Tibial nerve (tissue), 4 donors: ENCODE data around the gene TMEM63B.

Experiments used
- EP300 ChIP-seq, 2 donors: sonication (generic); formaldehyde crosslinking; IDR thresholded peaks; one replicate each; pipeline ENCODE4 v1.6.1; 2017; ENCODE audit warnings: antibody characterized with exemption in 2 of 2, mild to moderate bottlenecking in 1 of 2
- POLR2A ChIP-seq, 2 donors: fragments of 450-650 bp; IDR thresholded peaks; one replicate each; pipeline ENCODE4 v1.6.1; 2017; ENCODE audit warnings: antibody characterized with exemption in 2 of 2, mild to moderate bottlenecking in 2 of 2, moderate library complexity in 2 of 2
- TF ChIP-seq, protein P1 (sequence below), 5 experiments: fragments of 200-600 bp in 3 of 5; fragments of 450-650 bp in 2 of 5; sonication (generic) in 3 of 5; IDR thresholded peaks; one replicate each; pipeline ENCODE4 v1.5.1; 2016 to 2019; ENCODE audit warnings: antibody characterized with exemption in 5 of 5, mild to moderate bottlenecking in 3 of 5, moderate library complexity in 2 of 5

DNA sequence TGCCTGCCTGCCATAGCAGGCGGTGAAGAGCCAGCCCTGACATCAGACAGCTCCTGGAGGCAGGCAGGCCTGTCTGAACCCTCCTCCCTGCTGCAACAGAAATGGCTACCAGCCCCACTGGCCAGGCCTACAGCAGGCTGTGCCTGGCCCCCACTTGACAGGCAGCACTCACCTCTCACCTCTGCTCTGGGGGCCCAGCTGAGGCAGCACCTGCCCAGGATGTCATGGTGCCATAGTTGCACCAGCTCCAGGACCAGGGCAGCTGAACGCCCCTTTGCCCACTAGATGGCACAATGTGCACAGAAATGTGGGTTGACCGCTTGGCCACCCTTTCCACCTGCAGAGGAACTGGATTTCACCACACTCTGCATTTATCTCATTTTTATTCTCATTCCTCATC is 30.7 kb upstream of the TMEM63B start:
- TF ChIP-seq, protein P1, sequence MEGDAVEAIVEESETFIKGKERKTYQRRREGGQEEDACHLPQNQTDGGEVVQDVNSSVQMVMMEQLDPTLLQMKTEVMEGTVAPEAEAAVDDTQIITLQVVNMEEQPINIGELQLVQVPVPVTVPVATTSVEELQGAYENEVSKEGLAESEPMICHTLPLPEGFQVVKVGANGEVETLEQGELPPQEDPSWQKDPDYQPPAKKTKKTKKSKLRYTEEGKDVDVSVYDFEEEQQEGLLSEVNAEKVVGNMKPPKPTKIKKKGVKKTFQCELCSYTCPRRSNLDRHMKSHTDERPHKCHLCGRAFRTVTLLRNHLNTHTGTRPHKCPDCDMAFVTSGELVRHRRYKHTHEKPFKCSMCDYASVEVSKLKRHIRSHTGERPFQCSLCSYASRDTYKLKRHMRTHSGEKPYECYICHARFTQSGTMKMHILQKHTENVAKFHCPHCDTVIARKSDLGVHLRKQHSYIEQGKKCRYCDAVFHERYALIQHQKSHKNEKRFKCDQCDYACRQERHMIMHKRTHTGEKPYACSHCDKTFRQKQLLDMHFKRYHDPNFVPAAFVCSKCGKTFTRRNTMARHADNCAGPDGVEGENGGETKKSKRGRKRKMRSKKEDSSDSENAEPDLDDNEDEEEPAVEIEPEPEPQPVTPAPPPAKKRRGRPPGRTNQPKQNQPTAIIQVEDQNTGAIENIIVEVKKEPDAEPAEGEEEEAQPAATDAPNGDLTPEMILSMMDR (IDR thresholded peaks at IDR 0.05): peak; percentile 61 to 86 (median 73)
- TF ChIP-seq POLR2A (IDR thresholded peaks at IDR 0.05): no peak
- TF ChIP-seq EP300 (IDR thresholded peaks at IDR 0.05): peak in 1 of 2 donors; percentile 12
